PC-9 (cell line): ENCODE measurements around the gene DIP2C. TPM values are rescaled to one million over a fixed set of nuclear protein-coding genes. Genes with fewer than 3 reads are reported as not detected.

Experiments used
- BruUV-seq: library from RNA; stranded (reverse); fragments of 400-500 nt; replicated peaks from 2 replicates; lab custom pipeline; 2021; lab: Mats Ljungman, UMichigan
- CTCF ChIA-PET: fragments of 300-600 bp; sonication (Branson Sonifier 250); formaldehyde crosslinking; loops from one replicate; lab custom pipeline; 2022; ENCODE audit warnings: antibody characterized with exemption; lab: Charles Lee
- POLR2A ChIA-PET: fragments of 300-600 bp; sonication (Branson Sonifier 250); formaldehyde crosslinking; loops from one replicate; lab custom pipeline; 2022; ENCODE audit warnings: antibody characterized with exemption; ENCODE audit not compliant: unreplicated experiment; lab: Charles Lee
- DNase-seq, 2 experiments: peaks; one replicate each; pipeline versions ENCODE4 v3.0.0 to v3.0.0-alpha.2; 2015 to 2022; ENCODE audit warnings: mixed read lengths in 1 of 2
- H2AFZ ChIP-seq: fragments of 200-600 bp; sonication (generic); 2 replicates; pipeline ENCODE4 v1.8.1; 2017; ENCODE audit warnings: antibody characterized with exemption
- H3F3A ChIP-seq: fragments of 200-600 bp; sonication (generic); 2 replicates; pipeline ENCODE4 v1.8.1; 2017; ENCODE audit warnings: antibody characterized with exemption, mild to moderate bottlenecking, low read depth; ENCODE audit not compliant: insufficient read depth
- H3K27ac ChIP-seq: fragments of 200-600 bp; sonication (generic); 2 replicates; pipeline ENCODE4 v1.6.1; 2016; ENCODE audit warnings: mixed run types
- H3K27me3 ChIP-seq: fragments of 200-600 bp; sonication (generic); 2 replicates; pipeline ENCODE4 v1.6.1; 2016; ENCODE audit warnings: low read depth, mixed run types; ENCODE audit not compliant: insufficient read depth
- H3K36me3 ChIP-seq: fragments of 200-600 bp; sonication (generic); 2 replicates; pipeline ENCODE4 v1.6.1; 2016; ENCODE audit warnings: low read depth, mixed run types
- H3K4me1 ChIP-seq: fragments of 200-600 bp; sonication (generic); replicated peaks from 2 replicates; pipeline ENCODE4 v1.6.1; 2016; ENCODE audit warnings: mixed run types; ENCODE audit not compliant: insufficient read depth
- H3K4me2 ChIP-seq: fragments of 200-600 bp; sonication (generic); 2 replicates; pipeline ENCODE4 v1.6.1; 2017; ENCODE audit warnings: mixed run types
- H3K4me3 ChIP-seq: fragments of 200-600 bp; sonication (generic); 2 replicates; pipeline ENCODE4 v1.6.1; 2016; ENCODE audit warnings: mixed run types
- H3K79me2 ChIP-seq: fragments of 200-600 bp; sonication (generic); 2 replicates; pipeline ENCODE4 v1.6.1; 2017; ENCODE audit warnings: low read depth, mixed run types
- H3K9me2 ChIP-seq: fragments of 200-600 bp; sonication (generic); 2 replicates; pipeline ENCODE4 v1.8.1; 2017; ENCODE audit warnings: mild to moderate bottlenecking; ENCODE audit not compliant: insufficient read depth
- H3K9me3 ChIP-seq: fragments of 200-600 bp; sonication (generic); 2 replicates; pipeline ENCODE4 v1.8.1; 2016; ENCODE audit warnings: low read depth; ENCODE audit not compliant: insufficient read depth
- H4K20me1 ChIP-seq: fragments of 200-600 bp; sonication (generic); 2 replicates; pipeline ENCODE4 v1.8.1; 2017; ENCODE audit not compliant: insufficient read depth
- EZH2 ChIP-seq: fragments of 200-600 bp; sonication (generic); IDR thresholded peaks from 2 replicates; pipeline ENCODE4 v1.8.0; 2017; ENCODE audit warnings: antibody characterized with exemption, low read depth
- intact Hi-C: fragments of 100-400 bp; cut with micrococcal nuclease; formaldehyde crosslinking; loops from one replicate; pipeline ENCODE4 v1.10.0; 2022; ENCODE audit not compliant: unreplicated experiment
- total RNA-seq: library from RNA; stranded (reverse); gene quantifications from 2 replicates; pipeline ENCODE4 v1.2.3, GENCODE V29; 2021
- TF ChIP-seq, protein P1 (sequence below): fragments of 200-600 bp; sonication (generic); conservative IDR thresholded peaks from 2 replicates; pipeline ENCODE4 v1.6.1; 2017; ENCODE audit warnings: mixed run types, antibody characterized with exemption, mild to moderate bottlenecking, moderate library complexity

DIP2C gene
- total RNA-seq, 1 experiment from 2014 or later = 0.83 TPM

DNA sequence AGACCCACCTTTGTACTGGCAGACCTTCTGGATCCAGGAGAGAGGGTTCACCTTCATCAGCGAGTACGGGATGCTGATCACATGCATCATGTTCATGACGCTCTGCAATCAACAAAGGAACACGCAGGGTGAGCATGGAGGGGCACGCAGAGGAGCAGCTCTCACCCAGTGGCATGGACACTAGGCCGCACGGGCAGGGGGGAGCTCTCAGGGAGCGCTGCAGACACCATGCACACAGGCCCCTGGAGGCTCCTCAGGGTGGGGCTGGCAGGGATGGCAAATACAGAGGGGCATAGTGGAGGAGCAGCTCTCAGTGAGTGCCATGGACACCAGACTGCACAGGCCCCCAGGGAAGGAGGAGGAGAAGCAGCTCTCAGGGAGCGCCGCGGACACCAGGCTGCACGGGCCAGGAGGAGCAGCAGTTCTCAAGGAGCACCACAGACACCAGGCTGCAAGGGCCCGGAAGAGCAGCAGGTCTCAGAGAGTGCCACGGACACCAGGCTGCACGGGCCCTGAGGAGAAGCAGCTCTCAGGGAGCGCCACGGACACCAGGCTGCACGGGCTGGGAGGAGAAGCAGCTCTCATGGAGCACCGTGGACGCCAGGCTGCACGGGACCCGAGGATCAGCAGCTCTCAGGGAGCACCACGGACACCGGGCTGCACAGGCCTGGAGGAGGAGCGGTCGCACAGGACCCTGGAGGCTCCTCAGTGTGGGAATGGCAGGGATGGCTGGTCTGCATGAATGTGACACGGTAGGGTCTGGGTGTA lies 304.7 kb downstream of the DIP2C start:
- CTCF ChIA-PET = no interaction called here
- no peaks in the 10 kb centered on the region for H3K9me2 ChIP-seq
- POLR2A ChIA-PET = interaction anchor here (0.6 kb wide), 1 partner anchor 70 kb away, joined by 16 read pairs; no protein-coding TSS in a partner anchor
- no peaks in the 10 kb centered on the region for H3K4me1 ChIP-seq
- BruUV-seq = no TSS peak
- no peak overlapping the region for H3K4me2 ChIP-seq
- no peak overlapping the region for H3K27ac ChIP-seq
- no peak overlapping the region for H2AFZ ChIP-seq
- H3K4me3 ChIP-seq = no peak overlapping the region
- H3K27me3 ChIP-seq = peaks cover 53% of the 10 kb centered on the region
- H3F3A ChIP-seq = no peaks in the 10 kb centered on the region
- H3K79me2 ChIP-seq = no peaks in the 10 kb centered on the region
- no peaks in the 10 kb centered on the region for H3K9me3 ChIP-seq
- intact Hi-C loops = no loop called here
- DNase-seq = no peak
- H4K20me1 ChIP-seq = no peaks in the 10 kb centered on the region
- H3K36me3 ChIP-seq = no peaks in the 10 kb centered on the region
- no peak for TF ChIP-seq EZH2
- TF ChIP-seq, protein P1, sequence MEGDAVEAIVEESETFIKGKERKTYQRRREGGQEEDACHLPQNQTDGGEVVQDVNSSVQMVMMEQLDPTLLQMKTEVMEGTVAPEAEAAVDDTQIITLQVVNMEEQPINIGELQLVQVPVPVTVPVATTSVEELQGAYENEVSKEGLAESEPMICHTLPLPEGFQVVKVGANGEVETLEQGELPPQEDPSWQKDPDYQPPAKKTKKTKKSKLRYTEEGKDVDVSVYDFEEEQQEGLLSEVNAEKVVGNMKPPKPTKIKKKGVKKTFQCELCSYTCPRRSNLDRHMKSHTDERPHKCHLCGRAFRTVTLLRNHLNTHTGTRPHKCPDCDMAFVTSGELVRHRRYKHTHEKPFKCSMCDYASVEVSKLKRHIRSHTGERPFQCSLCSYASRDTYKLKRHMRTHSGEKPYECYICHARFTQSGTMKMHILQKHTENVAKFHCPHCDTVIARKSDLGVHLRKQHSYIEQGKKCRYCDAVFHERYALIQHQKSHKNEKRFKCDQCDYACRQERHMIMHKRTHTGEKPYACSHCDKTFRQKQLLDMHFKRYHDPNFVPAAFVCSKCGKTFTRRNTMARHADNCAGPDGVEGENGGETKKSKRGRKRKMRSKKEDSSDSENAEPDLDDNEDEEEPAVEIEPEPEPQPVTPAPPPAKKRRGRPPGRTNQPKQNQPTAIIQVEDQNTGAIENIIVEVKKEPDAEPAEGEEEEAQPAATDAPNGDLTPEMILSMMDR = no peak

- ChIA-PET POLR2A (no interaction called here), CTCF (no interaction called here)
- H2AFZ ChIP-seq = no peak overlapping the region
- no TSS peak for BruUV-seq
- no peaks in the 10 kb centered on the region for H3K9me2 ChIP-seq
- H3K9me3 ChIP-seq = no peaks in the 10 kb centered on the region
- H3F3A ChIP-seq = no peaks in the 10 kb centered on the region; the same call in 1 of the 2 replicates
- H3K36me3 ChIP-seq = no peaks in the 10 kb centered on the region
- H3K79me2 ChIP-seq = no peaks in the 10 kb centered on the region
- no peaks in the 10 kb centered on the region for H4K20me1 ChIP-seq
- H3K27me3 ChIP-seq = peaks cover 53% of the 10 kb centered on the region
- H3K4me3 ChIP-seq = no peak overlapping the region
- TF ChIP-seq, protein P1 = no peak
- TF ChIP-seq EZH2 = no peak
- H3K4me1 ChIP-seq = no peaks in the 10 kb centered on the region
- H3K27ac ChIP-seq = no peak overlapping the region
- intact Hi-C loops = no loop called here
- DNase-seq = no peak
- H3K4me2 ChIP-seq = no peak overlapping the region
Observed at GRCh38 chr10:383519-383918, 305.9 kb downstream of the DIP2C start.

DNA sequence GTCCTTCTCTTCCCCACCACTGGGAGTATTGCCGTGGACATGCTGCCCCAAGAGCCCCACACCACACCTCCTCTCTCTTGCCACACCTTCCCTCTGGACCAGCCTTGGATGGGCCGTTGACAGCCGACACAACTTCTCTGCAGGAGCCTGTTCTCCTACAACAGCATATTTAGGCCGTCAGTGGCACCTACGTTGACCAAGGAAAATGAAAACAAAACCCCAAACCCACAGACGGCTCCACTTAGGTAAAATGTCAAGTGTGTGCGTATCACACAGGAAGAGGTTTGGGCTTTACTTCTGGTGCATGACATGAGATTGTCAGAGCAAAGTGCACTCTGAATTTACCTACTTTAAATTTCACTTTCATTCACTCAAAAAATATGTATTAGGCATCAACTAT lies 307.7 kb downstream of the DIP2C start:
- H3K4me2 ChIP-seq = no peak overlapping the region
- CTCF ChIA-PET = no interaction called here
- no peaks in the 10 kb centered on the region for H3K36me3 ChIP-seq
- intact Hi-C loops = no loop called here
- H3K79me2 ChIP-seq = no peaks in the 10 kb centered on the region
- H3K9me2 ChIP-seq = no peaks in the 10 kb centered on the region
- no peak overlapping the region for H3K4me3 ChIP-seq
- no peaks in the 10 kb centered on the region; the same call in 1 of the 2 replicates for H3F3A ChIP-seq
- no peak overlapping the region for H2AFZ ChIP-seq
- TF ChIP-seq, protein P1 = no peak
- no peak for TF ChIP-seq EZH2
- H3K27ac ChIP-seq = no peak overlapping the region
- POLR2A ChIA-PET = no interaction called here
- H4K20me1 ChIP-seq = no peaks in the 10 kb centered on the region
- no peaks in the 10 kb centered on the region for H3K4me1 ChIP-seq
- DNase-seq = no peak
- H3K27me3 ChIP-seq = peaks cover 57% of the 10 kb centered on the region
- H3K9me3 ChIP-seq = no peaks in the 10 kb centered on the region
- no TSS peak for BruUV-seq
